BJ (cell line): ENCODE results near the gene SENP8. TPM values are rescaled to one million over a fixed set of nuclear protein-coding genes. Genes with fewer than 3 reads are reported as not detected.

Experiments used
- CTCF ChIA-PET: fragments of 350-600 bp; formaldehyde crosslinking; extraction: SDS; loops from one replicate; lab custom pipeline; 2021; ENCODE audit warnings: antibody characterized with exemption, inconsistent platforms; lab: Yijun Ruan, JAX
- POLR2A ChIA-PET: fragments of 300-600 bp; sonication (Branson Sonifier 250); formaldehyde crosslinking; extraction: SDS; loops from one replicate; lab custom pipeline; 2021; ENCODE audit warnings: antibody characterized with exemption; lab: Charles Lee
- DNase-seq: peaks from one replicate; pipeline ENCODE4 v3.0.0-alpha.2; 2011; ENCODE audit warnings: low read depth
- H3K27me3 ChIP-seq: 2 replicates; pipeline ENCODE4 v1.6.0; 2011; ENCODE audit warnings: low read length; ENCODE audit not compliant: control insufficient read depth, insufficient read depth
- H3K36me3 ChIP-seq: 2 replicates; pipeline ENCODE4 v1.5.1; 2011; ENCODE audit warnings: low read length; ENCODE audit not compliant: control insufficient read depth, insufficient read depth
- H3K4me3 ChIP-seq: 2 replicates; pipeline ENCODE4 v1.5.1; 2011; ENCODE audit warnings: low read depth, mild to moderate bottlenecking, control low read depth, low read length
- CTCF ChIP-seq: IDR thresholded peaks from 2 replicates; pipeline ENCODE4 v1.5.1; 2011; ENCODE audit warnings: low read depth, mild to moderate bottlenecking, control low read depth, inconsistent platforms, low read length, moderate library complexity; ENCODE audit not compliant: insufficient read depth
- polyA plus RNA-seq: library from polyadenylated mRNA; depleted of rRNA; stranded (reverse); fragments of >200 nt; gene quantifications from 2 replicates; pipeline ENCODE4 v1.2.3, GENCODE V29; 2011

SENP8 gene
- polyA plus RNA-seq, 1 experiment = 3.1 TPM

- POLR2A ChIA-PET = no interaction called here
- peaks cover 11% of the 10 kb centered on the region for H3K27me3 ChIP-seq
- no peak for TF ChIP-seq CTCF
- no peaks in the 10 kb centered on the region for H3K36me3 ChIP-seq
- DNase-seq = no peak
- no peak overlapping the region for H3K4me3 ChIP-seq
- CTCF ChIA-PET = interaction anchor here (1.4 kb wide), 1 partner anchor 27 kb away, joined by 4 read pairs; no protein-coding TSS in a partner anchor
Measured at GRCh38 chr15:72182673-72183072, 64.5 kb downstream of the SENP8 start.

- Histone ChIP-seq H3K4me3 (peak overlapping the region; percentile 24; the same call in 1 of the 2 replicates), H3K27me3 (peaks cover 11% of the 10 kb centered on the region), H3K36me3 (no peaks in the 10 kb centered on the region)
- DNase-seq = no peak
- ChIA-PET POLR2A (no interaction called here), CTCF (interaction anchor here (1.2 kb wide), 1 partner anchor 9 kb away, joined by 3 read pairs; no protein-coding TSS in a partner anchor)
- no peak for TF ChIP-seq CTCF
Measured at GRCh38 chr15:72183781-72184164, 65.6 kb downstream of the SENP8 start.

GRCh38 chr15:72184165-72184811 is 66.1 kb downstream of the SENP8 start:
- POLR2A ChIA-PET = no interaction called here

GRCh38 chr15:72189250-72189902 is 71.2 kb downstream of the SENP8 start:
- ChIA-PET POLR2A (no interaction called here), CTCF (no interaction called here)
- no peaks in the 10 kb centered on the region for H3K36me3 ChIP-seq
- no peak overlapping the region for H3K4me3 ChIP-seq
- no peak for TF ChIP-seq CTCF
- H3K27me3 ChIP-seq = peaks cover 3% of the 10 kb centered on the region
- DNase-seq = no peak

More at GRCh38 chr15:72184165-72184811, 66.1 kb downstream of the SENP8 start:
- no peaks in the 10 kb centered on the region for H3K36me3 ChIP-seq
- peak overlapping the region; percentile 24 for H3K4me3 ChIP-seq
- CTCF ChIA-PET = interaction anchor here (1.2 kb wide), 1 partner anchor 8 kb away, joined by 3 read pairs; no protein-coding TSS in a partner anchor
- DNase-seq = no peak
- peaks cover 11% of the 10 kb centered on the region for H3K27me3 ChIP-seq
- no peak for TF ChIP-seq CTCF

- H3K4me3 ChIP-seq = no peak overlapping the region
- no peaks in the 10 kb centered on the region for H3K27me3 ChIP-seq
- no peak for DNase-seq
- H3K36me3 ChIP-seq = no peaks in the 10 kb centered on the region
- CTCF ChIA-PET = interaction anchor here (1.4 kb wide), 1 partner anchor 8 kb away, joined by 3 read pairs; no protein-coding TSS in a partner anchor
- no peak for TF ChIP-seq CTCF
- POLR2A ChIA-PET = no interaction called here
Measured at GRCh38 chr15:72192416-72192815, 74.2 kb downstream of the SENP8 start.
